HG02852 (cell line): ENCODE data around the gene SFN.

Source experiments
- ATAC-seq: cut with Tn5 transposase; IDR thresholded peaks from one replicate; pipeline ENCODE4 v1.9.1; 2021; ENCODE audit warnings: mild to moderate bottlenecking, moderate library complexity; ENCODE audit not compliant: unreplicated experiment

The SFN gene

GRCh38 chr1:26910343-26911160 is 47.6 kb downstream of the SFN start:
- no peak for ATAC-seq

GRCh38 chr1:26911399-26912146 is 48.6 kb downstream of the SFN start:
- no peak for ATAC-seq

GRCh38 chr1:26912147-26912490 is 49.2 kb downstream of the SFN start:
- ATAC-seq = no peak

- ATAC-seq = no peak
These were observed 50.4 kb downstream of the SFN start for GRCh38 chr1:26913389-26913753.
